Measurements from ENCODE around the gene DDX51.

DNA sequence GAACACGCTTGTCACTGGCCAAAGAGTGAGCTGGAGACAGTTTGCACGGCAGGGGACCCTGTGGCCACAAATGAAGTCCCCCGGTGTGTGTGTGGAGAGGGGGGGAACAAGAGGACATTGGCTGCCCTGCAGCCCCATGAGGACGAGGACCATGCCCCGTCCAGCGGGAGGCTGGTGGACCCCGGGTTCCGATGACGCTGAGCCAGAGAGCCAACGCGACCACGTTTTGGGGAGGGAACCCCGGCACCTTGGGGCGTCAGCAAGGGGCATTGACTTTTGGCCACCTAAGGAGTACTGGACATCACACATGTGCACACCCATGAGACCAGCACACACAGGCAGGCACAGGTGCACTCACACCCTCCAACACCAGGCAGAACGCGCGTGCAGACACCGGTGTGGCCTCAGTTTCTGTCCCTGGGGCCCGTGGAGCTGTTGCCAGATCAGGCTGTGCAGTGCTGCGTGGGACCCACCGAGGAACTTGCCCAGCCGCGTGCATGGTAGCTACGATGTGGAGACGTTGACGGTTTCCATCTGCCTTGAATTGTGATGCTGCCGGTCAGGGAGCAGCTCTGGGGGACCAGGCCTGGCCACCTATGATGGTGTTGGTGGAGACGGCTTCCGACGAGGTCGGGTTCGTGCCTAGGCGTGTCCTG, 26.6 kb upstream of the DDX51 start:
- TF ChIP-seq POLR2AphosphoS5 (IDR thresholded peaks at IDR 0.05; ENCODE audit: low read depth, low read length) = no peak
- TF ChIP-seq, protein P1, sequence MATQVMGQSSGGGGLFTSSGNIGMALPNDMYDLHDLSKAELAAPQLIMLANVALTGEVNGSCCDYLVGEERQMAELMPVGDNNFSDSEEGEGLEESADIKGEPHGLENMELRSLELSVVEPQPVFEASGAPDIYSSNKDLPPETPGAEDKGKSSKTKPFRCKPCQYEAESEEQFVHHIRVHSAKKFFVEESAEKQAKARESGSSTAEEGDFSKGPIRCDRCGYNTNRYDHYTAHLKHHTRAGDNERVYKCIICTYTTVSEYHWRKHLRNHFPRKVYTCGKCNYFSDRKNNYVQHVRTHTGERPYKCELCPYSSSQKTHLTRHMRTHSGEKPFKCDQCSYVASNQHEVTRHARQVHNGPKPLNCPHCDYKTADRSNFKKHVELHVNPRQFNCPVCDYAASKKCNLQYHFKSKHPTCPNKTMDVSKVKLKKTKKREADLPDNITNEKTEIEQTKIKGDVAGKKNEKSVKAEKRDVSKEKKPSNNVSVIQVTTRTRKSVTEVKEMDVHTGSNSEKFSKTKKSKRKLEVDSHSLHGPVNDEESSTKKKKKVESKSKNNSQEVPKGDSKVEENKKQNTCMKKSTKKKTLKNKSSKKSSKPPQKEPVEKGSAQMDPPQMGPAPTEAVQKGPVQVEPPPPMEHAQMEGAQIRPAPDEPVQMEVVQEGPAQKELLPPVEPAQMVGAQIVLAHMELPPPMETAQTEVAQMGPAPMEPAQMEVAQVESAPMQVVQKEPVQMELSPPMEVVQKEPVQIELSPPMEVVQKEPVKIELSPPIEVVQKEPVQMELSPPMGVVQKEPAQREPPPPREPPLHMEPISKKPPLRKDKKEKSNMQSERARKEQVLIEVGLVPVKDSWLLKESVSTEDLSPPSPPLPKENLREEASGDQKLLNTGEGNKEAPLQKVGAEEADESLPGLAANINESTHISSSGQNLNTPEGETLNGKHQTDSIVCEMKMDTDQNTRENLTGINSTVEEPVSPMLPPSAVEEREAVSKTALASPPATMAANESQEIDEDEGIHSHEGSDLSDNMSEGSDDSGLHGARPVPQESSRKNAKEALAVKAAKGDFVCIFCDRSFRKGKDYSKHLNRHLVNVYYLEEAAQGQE (IDR thresholded peaks at IDR 0.05; ENCODE audit: insufficient read depth in 1 of 2, low read depth in 2 of 2, low read length in 2 of 2) = no peak
- no peak for TF ChIP-seq FOXP2 (optimal IDR thresholded peaks at IDR 0.05; ENCODE audit: borderline replicate concordance, extremely low read depth, extremely low read length, insufficient read depth)

Measured in PFSK-1 (cell line).